Peyer's patch (tissue), 4 donors: Measurements from ENCODE around the gene ITFG2. TPM values are rescaled to one million over a fixed set of nuclear protein-coding genes. Genes with fewer than 3 reads are reported as not detected.
A peak's percentile ranks its signal among the peaks of the same experiment; 100 is the strongest.

ENCODE experiments used
- DNase-seq, 3 donors: peaks; one replicate each; pipeline ENCODE4 v3.0.0-alpha.2; 2017 to 2019
- H3K27ac ChIP-seq, 4 donors: fragments of 200-600 bp; sonication (generic); one replicate each; pipeline ENCODE4 v1.5.1; 2016 to 2019
- H3K27me3 ChIP-seq, 2 donors: fragments of 200-600 bp; sonication (generic); one replicate each; pipeline ENCODE4 v1.5.1; 2019
- H3K36me3 ChIP-seq, 3 donors: fragments of 200-600 bp; sonication (generic); one replicate each; pipeline ENCODE4 v1.5.1; 2016 to 2019
- H3K4me1 ChIP-seq, 4 donors: fragments of 200-600 bp; sonication (generic); one replicate each; pipeline ENCODE4 v1.5.1; 2016 to 2019
- H3K4me3 ChIP-seq, 4 donors: fragments of 200-600 bp; sonication (generic); 1 replicate in 3 of 4; 2 replicates in 1 of 4; pipeline ENCODE4 v1.5.1; 2016 to 2019; ENCODE audit warnings: mild to moderate bottlenecking in 1 of 4
- H3K9me3 ChIP-seq, 4 donors: fragments of 200-600 bp; sonication (generic); one replicate each; pipeline ENCODE4 v1.5.1; 2016 to 2019; ENCODE audit warnings: mild to moderate bottlenecking in 1 of 4
- POLR2A ChIP-seq, 2 donors: fragments of 450-650 bp; IDR thresholded peaks; one replicate each; pipeline ENCODE4 v1.5.1; 2017; ENCODE audit warnings: antibody characterized with exemption in 2 of 2, mild to moderate bottlenecking in 2 of 2, moderate library complexity in 2 of 2
- total RNA-seq, 4 donors: library from RNA; depleted of rRNA; stranded (reverse); fragments of >200 nt; gene quantifications; one replicate each; pipeline ENCODE4 v1.1.0, GENCODE V29; 2016
- TF ChIP-seq, protein P1 (sequence below), 6 experiments: fragments of 450-650 bp in 4 of 6; fragments of 200-600 bp in 2 of 6; sonication (generic) in 1 of 6; IDR thresholded peaks; one replicate each; pipeline ENCODE4 v1.5.1; 2017 to 2019; ENCODE audit warnings: antibody characterized with exemption in 6 of 6, mild to moderate bottlenecking in 3 of 6, moderate library complexity in 1 of 6

Gene ITFG2
- total RNA-seq, 4 donors from 2014 or later: 50.8 to 119 (median 102) TPM

GRCh38 chr12:2834581-2835491, 22.4 kb downstream of the ITFG2 start, which contains the start of gene NRIP2:
TSS of gene NRIP2 (minus strand) at chr12:2835035. CDS start at chr12:2834983, 52 bp downstream.
- Histone ChIP-seq H3K27ac (peak within 1 kb of the TSS in 1 of 4 donors; percentile 9), H3K4me3 (peak within 1 kb of the TSS in 1 of 4 donors; percentile 5), H3K4me1 (peaks cover 0 to 9% (median 0%) of the 10 kb centered on the region in 4 donors), H3K27me3 (no peaks in the 10 kb centered on the region), H3K9me3 (no peaks in the 10 kb centered on the region), H3K36me3 (peaks cover 0 to 11% (median 0%) of the 10 kb centered on the region in 3 donors)
- TF ChIP-seq, protein P1, sequence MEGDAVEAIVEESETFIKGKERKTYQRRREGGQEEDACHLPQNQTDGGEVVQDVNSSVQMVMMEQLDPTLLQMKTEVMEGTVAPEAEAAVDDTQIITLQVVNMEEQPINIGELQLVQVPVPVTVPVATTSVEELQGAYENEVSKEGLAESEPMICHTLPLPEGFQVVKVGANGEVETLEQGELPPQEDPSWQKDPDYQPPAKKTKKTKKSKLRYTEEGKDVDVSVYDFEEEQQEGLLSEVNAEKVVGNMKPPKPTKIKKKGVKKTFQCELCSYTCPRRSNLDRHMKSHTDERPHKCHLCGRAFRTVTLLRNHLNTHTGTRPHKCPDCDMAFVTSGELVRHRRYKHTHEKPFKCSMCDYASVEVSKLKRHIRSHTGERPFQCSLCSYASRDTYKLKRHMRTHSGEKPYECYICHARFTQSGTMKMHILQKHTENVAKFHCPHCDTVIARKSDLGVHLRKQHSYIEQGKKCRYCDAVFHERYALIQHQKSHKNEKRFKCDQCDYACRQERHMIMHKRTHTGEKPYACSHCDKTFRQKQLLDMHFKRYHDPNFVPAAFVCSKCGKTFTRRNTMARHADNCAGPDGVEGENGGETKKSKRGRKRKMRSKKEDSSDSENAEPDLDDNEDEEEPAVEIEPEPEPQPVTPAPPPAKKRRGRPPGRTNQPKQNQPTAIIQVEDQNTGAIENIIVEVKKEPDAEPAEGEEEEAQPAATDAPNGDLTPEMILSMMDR (IDR thresholded peaks at IDR 0.05): no peak
- no peak for TF ChIP-seq POLR2A (IDR thresholded peaks at IDR 0.05)
- DNase-seq: no peak

- Histone ChIP-seq H3K27ac (no peak overlapping the region), H3K9me3 (no peaks in the 10 kb centered on the region), H3K4me3 (no peak overlapping the region), H3K36me3 (peaks cover 0 to 2% (median 0%) of the 10 kb centered on the region in 3 donors), H3K27me3 (no peaks in the 10 kb centered on the region), H3K4me1 (peaks cover 0 to 9% (median 0%) of the 10 kb centered on the region in 4 donors)
- DNase-seq: no peak
- no peak for TF ChIP-seq POLR2A (IDR thresholded peaks at IDR 0.05)
- TF ChIP-seq, protein P1 (IDR thresholded peaks at IDR 0.05): no peak
Observed at GRCh38 chr12:2835691-2836403, 23.4 kb downstream of the ITFG2 start.

DNA sequence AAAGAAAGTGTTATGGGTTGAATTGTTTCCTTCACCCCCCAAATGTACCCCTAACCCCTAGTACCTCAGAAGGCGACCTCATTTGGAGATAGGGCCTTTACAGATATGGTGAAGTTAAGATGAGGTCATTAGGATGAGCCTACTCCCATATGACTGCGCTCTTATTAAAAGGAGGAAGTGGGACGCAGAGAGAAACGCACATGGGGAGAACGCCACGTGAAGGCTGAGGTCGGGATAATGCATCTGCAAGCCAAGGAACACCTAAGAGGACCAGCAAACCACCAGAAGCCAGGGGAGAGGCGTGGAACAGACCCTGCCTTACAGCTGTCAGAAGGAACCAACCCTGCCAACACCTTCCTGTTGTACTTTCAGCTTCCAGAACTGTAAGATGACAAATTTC, 24.1 kb downstream of the ITFG2 start:
- TF ChIP-seq, protein P1 (IDR thresholded peaks at IDR 0.05): no peak
- TF ChIP-seq POLR2A (IDR thresholded peaks at IDR 0.05): no peak
- no peak for DNase-seq
- Histone ChIP-seq H3K27me3 (no peaks in the 10 kb centered on the region), H3K9me3 (no peaks in the 10 kb centered on the region), H3K27ac (no peak overlapping the region), H3K4me1 (peaks cover 0 to 9% (median 0%) of the 10 kb centered on the region in 4 donors), H3K4me3 (no peak overlapping the region), H3K36me3 (no peaks in the 10 kb centered on the region)

DNA sequence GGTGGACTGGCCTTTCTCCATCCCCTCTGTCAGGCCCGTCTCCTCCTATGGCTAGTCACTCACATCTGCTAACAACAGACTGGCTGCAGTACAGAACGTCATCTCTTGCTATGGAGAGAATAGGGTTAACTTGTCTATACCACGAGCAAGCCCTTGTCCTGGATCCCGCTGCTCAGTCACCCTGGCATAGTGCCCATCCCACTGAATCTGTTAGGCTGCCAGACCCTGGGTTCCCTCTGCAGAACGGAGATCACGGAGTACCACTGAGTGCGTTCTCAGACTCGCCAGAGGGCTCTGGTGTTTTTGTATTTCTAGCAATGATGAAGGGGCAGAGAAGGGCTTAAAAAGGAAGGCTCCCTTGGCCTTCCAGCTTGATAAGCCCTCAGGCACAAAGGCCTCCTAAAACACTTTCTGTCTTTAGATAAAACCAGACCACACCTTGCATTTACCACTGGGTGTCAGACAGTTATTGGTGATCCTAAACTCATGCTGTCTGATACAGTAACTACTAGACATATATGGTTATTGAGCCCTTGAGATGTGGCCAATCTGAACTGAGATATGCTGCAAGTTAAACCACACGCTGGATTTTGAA, 28.7 kb downstream of the ITFG2 start:
- Histone ChIP-seq H3K9me3 (no peaks in the 10 kb centered on the region), H3K36me3 (peaks cover 0 to 5% (median 0%) of the 10 kb centered on the region in 3 donors), H3K27me3 (no peaks in the 10 kb centered on the region), H3K4me3 (no peak overlapping the region), H3K4me1 (no peaks in the 10 kb centered on the region), H3K27ac (no peak overlapping the region)
- no peak for TF ChIP-seq POLR2A (IDR thresholded peaks at IDR 0.05)
- TF ChIP-seq, protein P1 (IDR thresholded peaks at IDR 0.05): no peak
- DNase-seq: no peak

DNA sequence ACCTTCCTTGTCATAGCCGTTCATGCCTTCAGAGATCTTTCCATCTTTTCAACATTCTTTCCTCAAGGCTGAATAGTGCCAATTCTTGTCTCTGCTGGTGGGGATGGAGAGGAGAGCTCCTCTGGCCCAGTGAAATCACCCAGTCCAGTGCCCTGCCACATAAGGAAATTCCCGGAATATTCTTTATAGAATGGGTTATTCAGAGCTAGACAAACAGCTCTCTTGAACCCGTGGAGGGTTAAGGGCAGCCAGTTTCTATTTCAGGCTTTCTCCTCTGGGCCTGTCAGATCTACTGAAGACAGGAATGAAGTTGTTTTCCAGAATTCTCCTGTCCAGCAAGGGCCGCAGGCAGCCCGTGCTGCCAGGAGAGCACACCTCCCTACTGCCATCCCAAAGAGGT, 30.5 kb downstream of the ITFG2 start:
- Histone ChIP-seq H3K4me3 (no peak overlapping the region), H3K36me3 (peaks cover 0 to 5% (median 0%) of the 10 kb centered on the region in 3 donors), H3K4me1 (no peaks in the 10 kb centered on the region), H3K9me3 (no peaks in the 10 kb centered on the region), H3K27me3 (no peaks in the 10 kb centered on the region), H3K27ac (no peak overlapping the region)
- TF ChIP-seq, protein P1 (IDR thresholded peaks at IDR 0.05): no peak
- no peak for TF ChIP-seq POLR2A (IDR thresholded peaks at IDR 0.05)
- DNase-seq: no peak
